K562 (cell line): ENCODE results near the gene ZNF354B. TPM values are rescaled to one million over a fixed set of nuclear protein-coding genes. Genes with fewer than 3 reads are reported as not detected.

Experiments used
- CXXC5 ChIP-seq: fragments of 250-450 bp; sonication (Bioruptor Pico); IDR thresholded peaks from 2 replicates; pipeline ENCODE4 v1.8.0; 2022; ENCODE audit warnings: inconsistent platforms, mild to moderate bottlenecking, moderate library complexity
- MECOM ChIP-seq: fragments of 250-450 bp; sonication (Bioruptor Pico); IDR thresholded peaks from 2 replicates; pipeline ENCODE4 v1.8.0; 2022; ENCODE audit warnings: inconsistent platforms
- MGA ChIP-seq: fragments of 450-650 bp; IDR thresholded peaks from 2 replicates; pipeline ENCODE4 v1.6.1; 2016; ENCODE audit warnings: mild to moderate bottlenecking, moderate library complexity
- POLR2A ChIP-seq: fragments of 450-650 bp; conservative IDR thresholded peaks from 2 replicates; pipeline ENCODE4 v1.6.1; 2016
- USF1 ChIP-seq: sonication (generic); formaldehyde crosslinking; IDR thresholded peaks from 2 replicates; pipeline ENCODE4 v1.9.0; 2022; ENCODE audit warnings: mild to moderate bottlenecking, missing genetic modification reagents
- ZFP91 ChIP-seq: sonication (generic); formaldehyde crosslinking; IDR thresholded peaks from 2 replicates; pipeline ENCODE4 v1.8.0; 2022; ENCODE audit warnings: mild to moderate bottlenecking, missing genetic modification reagents
- ZNF140 ChIP-seq: fragments of 250-450 bp; sonication (Bioruptor Pico); IDR thresholded peaks from 2 replicates; pipeline ENCODE4 v1.8.0; 2021; ENCODE audit warnings: moderate library complexity, mild to moderate bottlenecking, inconsistent platforms
- ZNF668 ChIP-seq: fragments of 250-450 bp; sonication (Bioruptor Pico); IDR thresholded peaks from 2 replicates; pipeline ENCODE4 v1.8.0; 2022; ENCODE audit warnings: mild to moderate bottlenecking, inconsistent platforms
- polyA plus RNA-seq, 8 experiments: library from polyadenylated mRNA; depleted of rRNA in 4 of 8; stranded (reverse) in 5 of 8; unstranded in 3 of 8; fragments of >200 nt; fragmentation: Nextera tagmentation in 2 of 8; fragmentation: Illumina TruSeq in 1 of 8; extraction: Ambion mirVana in 2 of 8; extraction: Trizol in 1 of 8; gene quantifications; 2 replicates each; pipeline versions ENCODE4 v1.2.1 to v1.2.3, GENCODE V29; 2011 to 2014; ENCODE audit warnings: inconsistent platforms in 1 of 8, missing spikeins in 1 of 8
- total RNA-seq, 7 experiments: library from RNA; depleted of rRNA in 6 of 7; stranded (reverse); fragments of >200 nt in 6 of 7; fragmentation: Illumina TruSeq in 2 of 7; extraction: Trizol in 2 of 7; gene quantifications; 2 replicates each; pipeline versions ENCODE4 v1.2.1 to v1.2.3, GENCODE V29; 2011 to 2021; ENCODE audit warnings: low replicate concordance in 1 of 7
- TF ChIP-seq, protein P1 (sequence below), 3 experiments: IDR thresholded peaks in 2 of 3; conservative IDR thresholded peaks in 1 of 3; 2 replicates each; pipeline ENCODE4 v1.5.1; 2011 to 2012; ENCODE audit warnings: low read length in 3 of 3, mild to moderate bottlenecking in 3 of 3, control low read depth in 2 of 3, improper control_type of control experiment in 1 of 3, inconsistent platforms in 1 of 3, low read depth in 1 of 3, mixed read lengths in 1 of 3, moderate library complexity in 1 of 3; ENCODE audit not compliant: insufficient read depth in 2 of 3
- TF ChIP-seq, protein P2 (sequence below): sonication (generic); formaldehyde crosslinking; IDR thresholded peaks from 2 replicates; pipeline ENCODE4 v1.9.0; 2022; ENCODE audit warnings: mild to moderate bottlenecking, missing genetic modification reagents

The ZNF354B gene
- total and polyA plus RNA-seq, 9 of the 15 experiments (the other 6 are each of a cell fraction or from before 2014, with no cell fraction given), result 1.8 to 18.3 (median 11.2) TPM

- no peak for TF ChIP-seq ZNF140
- TF ChIP-seq ZNF668, result no peak
- TF ChIP-seq, protein P1, sequence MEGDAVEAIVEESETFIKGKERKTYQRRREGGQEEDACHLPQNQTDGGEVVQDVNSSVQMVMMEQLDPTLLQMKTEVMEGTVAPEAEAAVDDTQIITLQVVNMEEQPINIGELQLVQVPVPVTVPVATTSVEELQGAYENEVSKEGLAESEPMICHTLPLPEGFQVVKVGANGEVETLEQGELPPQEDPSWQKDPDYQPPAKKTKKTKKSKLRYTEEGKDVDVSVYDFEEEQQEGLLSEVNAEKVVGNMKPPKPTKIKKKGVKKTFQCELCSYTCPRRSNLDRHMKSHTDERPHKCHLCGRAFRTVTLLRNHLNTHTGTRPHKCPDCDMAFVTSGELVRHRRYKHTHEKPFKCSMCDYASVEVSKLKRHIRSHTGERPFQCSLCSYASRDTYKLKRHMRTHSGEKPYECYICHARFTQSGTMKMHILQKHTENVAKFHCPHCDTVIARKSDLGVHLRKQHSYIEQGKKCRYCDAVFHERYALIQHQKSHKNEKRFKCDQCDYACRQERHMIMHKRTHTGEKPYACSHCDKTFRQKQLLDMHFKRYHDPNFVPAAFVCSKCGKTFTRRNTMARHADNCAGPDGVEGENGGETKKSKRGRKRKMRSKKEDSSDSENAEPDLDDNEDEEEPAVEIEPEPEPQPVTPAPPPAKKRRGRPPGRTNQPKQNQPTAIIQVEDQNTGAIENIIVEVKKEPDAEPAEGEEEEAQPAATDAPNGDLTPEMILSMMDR (IDR thresholded peaks at IDR 0.05 in 2 of 3, conservative IDR thresholded peaks at IDR 0.05 in 1 of 3; ENCODE audit: insufficient read depth in 2 of 3, low read depth in 1 of 3, low read length in 3 of 3), result 0 out of 6 replicates have a peak, but pooled peaks of 1 of the 3 experiments have one; percentile 16
- no peak for TF ChIP-seq ZFP91
- no peak for TF ChIP-seq MECOM
- TF ChIP-seq, protein P2, sequence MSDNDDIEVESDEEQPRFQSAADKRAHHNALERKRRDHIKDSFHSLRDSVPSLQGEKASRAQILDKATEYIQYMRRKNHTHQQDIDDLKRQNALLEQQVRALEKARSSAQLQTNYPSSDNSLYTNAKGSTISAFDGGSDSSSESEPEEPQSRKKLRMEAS (CRISPR knock-in tag), result peak; percentile 81
- TF ChIP-seq USF1 (CRISPR knock-in tag), result peak; percentile 77
- TF ChIP-seq POLR2A, result peak; percentile 81
- peak; percentile 90 for TF ChIP-seq CXXC5
- peak; percentile 89 for TF ChIP-seq MGA
Measured at GRCh38 chr5:178859625-178860521, at the start of gene ZNF354B (continued).
